NK-92 (cell line): ENCODE data around the gene GPR83.
"Not testable (repeated sequence)": the region's sequence is repeated elsewhere in the genome, so short reads cannot be mapped to it uniquely, and the experiment has no call there.

Experiments used
- DNase-seq: peaks from one replicate; lab custom pipeline; 2025; ENCODE audit not compliant: unreplicated experiment; lab: John Stamatoyannopoulos, UW

Gene GPR83

GRCh38 chr11:94400839-94401772 lies at the start of gene GPR83:
Gene GPR83 (minus strand): TSS chr11:94401419. CDS start chr11:94401247, 172 bp downstream.
- no peak for DNase-seq

GRCh38 chr11:94450048-94450447 lies 48.8 kb upstream of the GPR83 start:
- DNase-seq = no peak

GRCh38 chr11:94449437-94449836 lies 48.2 kb upstream of the GPR83 start:
- no peak for DNase-seq

DNA sequence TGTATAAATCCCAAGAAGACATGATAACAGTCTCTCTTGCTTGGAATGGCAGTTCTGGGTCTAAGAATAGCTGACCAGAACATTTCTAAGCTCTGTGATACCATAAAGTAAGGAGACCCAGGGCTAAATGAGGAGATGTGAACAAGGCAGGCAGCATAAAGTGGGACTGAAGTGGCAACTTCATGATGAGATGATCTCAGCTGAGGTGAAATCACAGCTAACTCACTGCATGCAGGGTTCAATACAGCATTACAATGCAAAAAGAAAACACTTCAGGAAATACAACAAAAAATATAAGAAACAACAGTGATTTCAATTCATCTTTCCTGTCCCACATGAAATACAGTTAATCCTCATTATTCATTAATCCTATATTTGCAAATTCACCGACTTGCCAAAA lies 47.8 kb upstream of the GPR83 start:
- DNase-seq = no peak

DNA sequence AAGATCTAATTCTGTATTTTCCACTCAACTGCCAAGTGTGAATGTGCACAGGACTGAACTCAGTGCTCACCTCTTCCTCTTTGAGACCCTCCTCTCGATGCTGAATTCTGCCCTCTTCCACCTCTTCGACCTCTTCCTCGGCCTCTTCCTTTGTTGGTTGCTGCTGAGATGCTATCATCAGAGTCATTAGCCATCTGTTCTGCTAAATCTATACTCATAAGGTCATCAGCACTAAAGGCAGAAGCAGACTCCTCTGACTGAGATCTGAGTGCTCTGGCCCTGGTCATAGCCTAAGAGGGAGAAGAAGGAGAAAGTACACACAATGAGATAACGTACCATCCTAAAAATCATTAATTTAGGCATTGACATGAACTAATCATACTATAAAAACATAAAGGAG lies 45.9 kb upstream of the GPR83 start:
- DNase-seq = no peak

DNA sequence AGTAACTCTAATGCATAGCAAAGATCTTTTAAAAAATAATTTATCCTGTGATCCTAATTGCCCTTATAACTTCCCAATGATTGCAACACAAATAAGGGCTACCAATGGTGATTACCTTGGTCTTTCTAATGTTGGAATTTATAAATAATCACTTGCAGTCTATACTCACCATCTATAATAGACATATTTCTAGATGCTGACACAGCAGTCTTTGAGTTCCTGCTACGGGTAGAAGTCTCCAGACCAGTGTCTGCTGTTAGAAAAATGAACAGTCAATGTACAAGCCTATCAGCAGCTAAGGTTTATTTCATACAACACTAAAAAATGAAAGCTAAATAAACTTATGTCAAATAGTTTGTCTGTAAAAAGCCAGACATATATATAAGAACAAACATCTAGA lies 44.4 kb upstream of the GPR83 start:
- DNase-seq = no peak

DNA sequence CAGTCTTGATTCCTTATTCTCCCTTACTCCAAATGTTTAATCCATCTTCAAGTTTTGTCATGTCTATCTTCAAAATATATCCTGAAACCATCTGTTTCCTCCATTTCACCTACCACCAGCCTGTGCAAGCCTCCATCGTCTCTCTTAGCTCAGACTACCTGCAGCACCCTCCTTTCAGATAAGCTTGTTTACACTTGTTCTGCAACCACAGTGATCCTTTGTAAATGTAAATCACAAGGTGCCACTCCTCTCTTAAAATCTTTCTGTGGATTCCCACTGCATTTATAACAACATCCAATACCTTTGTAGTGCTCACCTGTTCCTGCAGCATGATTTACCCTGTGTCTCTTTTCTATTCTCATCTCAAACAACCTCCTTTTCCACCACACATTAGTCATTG lies 31.8 kb upstream of the GPR83 start:
- DNase-seq = no peak

DNA sequence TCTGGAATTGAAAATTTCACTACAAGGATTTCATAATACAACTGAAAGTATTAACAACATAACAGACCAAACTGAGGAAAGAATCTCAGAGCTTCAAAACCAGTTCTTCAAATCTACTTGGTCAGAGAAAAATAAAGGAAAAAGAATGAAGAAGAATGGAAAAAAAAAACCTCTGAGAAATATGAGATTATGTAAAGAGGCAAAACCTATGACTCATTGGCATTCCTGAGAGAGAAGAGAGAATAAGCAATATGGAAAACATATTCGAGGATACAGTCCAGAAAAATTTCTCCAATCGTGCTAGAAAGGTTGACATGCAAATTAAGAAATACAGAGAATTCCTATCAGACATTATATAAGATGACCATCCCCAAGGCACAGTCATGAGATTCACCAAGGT lies 23.4 kb upstream of the GPR83 start:
- no peak for DNase-seq

DNA sequence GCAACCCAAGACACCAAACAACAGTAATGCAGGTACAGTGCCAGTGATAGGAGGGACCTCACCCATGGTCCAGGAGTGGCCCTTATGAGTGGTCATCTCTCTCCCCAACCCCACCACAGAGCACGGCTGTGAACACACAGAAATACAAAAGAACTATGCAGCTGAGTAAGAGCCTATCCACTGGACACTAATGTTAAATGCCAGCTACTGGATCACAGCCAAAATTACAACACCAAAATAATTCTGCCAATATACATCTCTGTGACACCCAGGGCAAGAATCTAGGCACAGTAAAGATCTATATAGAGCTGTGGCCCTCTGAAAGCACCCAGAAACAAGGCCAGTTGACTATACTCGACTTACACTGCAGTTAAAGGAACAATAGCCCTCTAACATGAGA lies 22.8 kb upstream of the GPR83 start:
- no peak for DNase-seq

DNA sequence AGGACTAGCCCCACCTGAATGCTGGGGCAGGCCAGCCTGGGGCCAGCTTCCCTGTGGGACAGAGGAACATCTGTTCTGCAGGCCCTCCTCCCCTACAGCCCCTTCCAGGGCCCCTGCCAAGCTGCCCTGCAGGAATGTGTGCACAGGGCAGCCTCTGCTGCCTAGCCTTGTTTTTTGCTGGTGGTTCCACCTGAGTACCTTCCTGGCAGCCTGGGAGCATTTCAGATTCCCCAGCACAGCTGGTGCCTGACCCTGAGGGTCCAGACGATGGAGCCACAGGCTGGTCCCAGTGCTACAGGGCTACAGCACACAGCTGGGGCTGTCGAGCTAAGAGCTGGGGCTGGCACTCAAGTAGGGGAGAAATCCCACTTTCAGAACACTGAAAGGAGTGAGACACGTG lies 22.3 kb upstream of the GPR83 start:
- no peak for DNase-seq

GRCh38 chr11:94418123-94418765 lies 17.0 kb upstream of the GPR83 start:
- DNase-seq = no peak

GRCh38 chr11:94417386-94417987 lies 16.3 kb upstream of the GPR83 start:
- no peak for DNase-seq

- no peak for DNase-seq
These were observed 4.0 kb upstream of the GPR83 start for GRCh38 chr11:94405062-94405833.

- DNase-seq = no peak
These were observed 1.1 kb upstream of the GPR83 start for GRCh38 chr11:94402355-94402754.

DNA sequence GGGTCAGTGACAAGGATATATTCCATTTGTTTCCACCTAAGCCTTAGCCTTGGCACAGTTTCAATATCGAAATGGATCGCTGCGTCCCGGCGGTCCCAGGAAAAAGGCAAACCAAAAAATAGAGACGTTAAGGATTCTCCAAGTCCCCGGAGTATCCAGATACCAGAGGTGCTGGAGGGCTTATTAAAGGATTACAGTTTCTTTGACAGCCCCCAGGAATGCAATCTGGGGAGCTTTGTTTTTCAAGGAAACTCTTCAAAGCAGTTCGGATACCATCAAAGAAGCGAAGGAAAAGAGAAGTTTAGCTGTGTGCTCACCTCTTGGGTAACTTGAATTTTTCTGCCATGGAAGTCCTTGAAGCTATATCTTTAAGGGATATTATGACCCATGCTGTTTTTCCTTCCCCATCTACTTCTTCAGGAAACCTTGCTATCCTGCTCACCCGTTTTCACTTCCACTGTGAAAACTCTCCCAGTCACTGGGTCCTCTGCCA lies 600 bp upstream of the GPR83 start:
- DNase-seq = no peak

DNA sequence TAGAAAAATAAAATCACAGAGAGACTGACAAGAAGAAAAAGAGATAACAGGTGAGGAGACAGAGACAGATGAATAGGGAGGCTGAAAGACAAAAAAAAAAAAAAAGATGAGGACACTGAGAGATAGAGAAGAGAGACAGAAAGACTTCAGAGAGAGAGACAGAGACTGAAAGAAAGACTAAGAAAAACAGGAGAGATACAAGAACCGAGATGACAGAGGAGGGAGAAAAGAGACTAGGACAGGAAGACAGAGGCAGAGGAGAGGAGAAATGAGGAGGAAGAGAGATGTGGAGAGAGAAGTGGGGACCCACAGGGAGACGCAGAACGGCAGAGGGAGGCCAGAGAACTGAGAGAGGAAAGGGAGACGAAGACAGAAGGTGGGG lies 771 bp downstream of the GPR83 start:
- no peak for DNase-seq

DNA sequence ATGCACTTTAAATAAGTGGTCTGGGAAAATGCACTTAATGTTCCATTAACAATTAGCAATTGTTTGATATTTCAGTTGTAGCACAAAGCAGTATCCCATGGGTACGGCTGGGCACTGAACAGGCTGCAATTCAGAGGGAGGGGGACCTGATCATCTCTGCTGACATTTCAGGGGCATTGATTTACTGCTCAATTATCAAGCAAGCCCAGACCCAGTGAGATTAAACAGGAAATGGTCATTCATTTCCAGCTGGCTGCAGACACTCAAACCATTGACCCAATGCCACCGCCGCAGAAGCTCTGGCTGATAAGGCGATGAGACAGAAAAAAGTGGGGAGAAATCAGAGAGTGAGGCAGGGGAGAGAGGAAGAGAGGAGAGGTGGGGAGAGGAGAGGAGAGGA lies 1.2 kb downstream of the GPR83 start:
- no peak for DNase-seq

DNA sequence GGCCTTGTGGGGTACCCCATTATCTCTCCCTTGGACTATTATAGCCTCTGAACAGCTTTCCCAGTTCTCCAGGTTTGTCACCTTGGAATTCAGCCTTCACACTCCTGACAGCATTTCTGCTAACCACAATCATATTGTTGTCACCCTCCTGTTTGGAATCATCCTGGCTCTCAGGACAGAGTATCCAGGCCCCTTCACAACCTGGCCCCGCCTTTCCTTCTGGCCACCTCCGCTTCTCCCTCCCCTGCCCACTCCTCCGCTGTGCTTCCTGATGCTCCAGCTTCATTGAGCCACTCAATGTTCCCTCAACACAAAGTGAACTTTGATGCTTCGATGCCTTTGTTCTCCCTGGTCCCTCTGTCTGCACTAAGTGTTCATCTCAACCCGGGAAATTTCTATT lies 3.1 kb downstream of the GPR83 start:
- no peak for DNase-seq

DNA sequence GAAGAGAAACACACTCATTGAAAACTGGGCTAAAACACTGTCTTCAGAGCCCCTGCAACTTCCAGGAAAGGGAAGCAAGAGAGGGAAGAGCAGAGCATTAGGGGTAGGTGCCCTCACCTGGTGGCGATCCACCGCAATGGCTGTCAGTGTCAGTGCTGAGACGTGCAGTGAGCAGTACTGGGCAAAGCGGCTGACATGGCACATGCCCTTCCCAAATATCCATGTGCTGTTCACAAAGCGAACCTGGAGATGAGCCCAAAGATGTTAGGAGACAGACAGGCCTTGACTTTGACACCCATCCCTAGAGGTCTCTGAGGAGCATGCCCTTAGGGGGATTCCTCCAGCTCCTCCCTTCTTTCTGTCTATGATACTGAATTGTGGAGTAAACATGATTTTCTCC lies 4.9 kb downstream of the GPR83 start:
- DNase-seq = no peak

- not testable (repeated sequence) for DNase-seq
These were observed 9.3 kb downstream of the GPR83 start for GRCh38 chr11:94391937-94392336.

DNA sequence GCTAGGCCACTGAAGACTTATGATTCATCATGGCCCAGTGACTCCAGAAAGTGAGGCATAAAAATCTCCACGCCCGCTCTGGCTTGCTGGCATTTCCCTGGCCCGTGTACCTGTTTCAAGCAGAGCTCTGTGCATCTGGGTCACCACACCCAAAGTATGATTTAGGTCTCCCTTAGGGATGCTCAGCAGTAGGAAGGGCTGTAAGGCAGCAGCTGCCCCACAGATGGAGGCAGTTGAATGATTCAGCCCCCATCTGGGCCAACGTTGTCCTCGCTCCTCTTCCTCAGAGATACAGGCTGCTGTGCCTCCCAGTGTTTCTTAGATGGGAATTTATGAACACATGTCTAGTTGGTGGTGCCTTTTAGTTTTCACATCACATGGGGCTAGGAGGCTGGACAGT lies 21.6 kb downstream of the GPR83 start:
- no peak for DNase-seq
